Measurements from ENCODE around the gene INPP1.
A peak's percentile ranks its signal among the peaks of the same experiment; 100 is the strongest.
"Not testable (repeated sequence)": the region's sequence is repeated elsewhere in the genome, so short reads cannot be mapped to it uniquely, and the experiment has no call there.

Gene INPP1

DNA sequence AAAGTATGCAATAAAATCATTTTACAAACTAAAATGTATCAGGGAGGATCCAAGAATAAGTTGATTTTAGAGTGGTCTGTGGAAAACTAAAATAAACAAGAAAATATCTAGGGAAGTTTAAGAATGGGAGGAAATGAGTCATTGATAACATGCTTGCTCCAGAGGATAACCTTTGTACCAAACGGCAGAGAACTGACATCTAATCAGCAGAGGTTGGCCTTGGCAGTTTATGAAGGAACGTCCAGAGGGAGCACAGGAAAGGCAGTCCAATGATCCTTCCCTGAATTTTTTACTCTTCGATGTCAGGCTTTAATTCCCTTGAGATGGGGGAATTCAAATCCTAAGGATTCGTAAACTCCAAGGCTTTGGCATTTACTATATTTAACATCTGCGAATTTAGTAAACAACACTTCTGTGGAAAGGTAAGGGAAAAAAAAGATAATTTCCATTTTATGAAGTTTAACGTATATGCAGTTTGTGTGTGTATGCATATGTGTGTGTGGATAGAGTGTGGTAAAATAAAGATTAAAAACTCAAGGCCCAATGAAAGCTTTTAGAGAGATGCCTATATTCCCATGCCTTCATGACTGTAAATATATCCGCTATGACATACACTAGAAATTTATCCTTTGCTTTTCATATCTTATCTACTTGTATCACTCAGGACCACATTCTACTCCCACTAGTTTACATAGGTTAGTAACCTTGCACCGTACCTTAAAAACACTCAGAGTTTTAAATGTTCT lies 8.7 kb upstream of the INPP1 start:
- no peak for DNase-seq

DNA sequence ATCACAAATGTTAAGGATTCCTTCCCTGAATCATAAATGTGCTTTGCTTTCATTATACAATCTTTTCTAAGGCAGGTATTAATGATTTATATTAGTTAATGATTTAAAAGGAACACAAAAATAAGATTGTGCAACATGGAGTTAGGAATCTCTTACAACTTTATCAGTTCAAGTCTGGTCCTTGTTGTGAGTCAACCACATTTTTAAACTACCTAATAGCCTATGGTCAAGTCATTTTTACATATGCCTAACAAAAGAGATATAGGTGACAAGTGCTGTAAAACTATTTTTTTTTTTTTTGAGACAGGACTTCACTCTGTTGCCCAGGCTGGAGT lies 8.2 kb upstream of the INPP1 start:
- DNase-seq: no peak

DNA sequence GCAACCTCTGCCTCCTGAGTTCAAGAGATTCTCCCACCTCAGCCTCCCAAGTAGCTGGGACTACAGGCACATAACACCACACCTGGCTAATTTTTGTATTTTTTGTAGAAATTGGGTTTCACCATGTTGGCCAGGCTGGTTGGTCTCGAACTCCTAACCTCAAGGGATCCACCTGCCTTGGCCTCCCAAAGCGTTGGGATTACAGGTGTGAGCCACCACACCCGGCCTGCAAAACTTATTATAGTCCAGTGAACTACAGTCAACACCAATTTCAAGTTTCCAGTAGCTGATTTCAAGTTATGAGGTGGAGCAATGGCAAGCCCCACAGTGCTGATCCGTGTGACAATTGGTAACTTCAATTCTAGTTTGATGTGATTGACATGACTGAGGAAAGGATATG lies 7.8 kb upstream of the INPP1 start:
- not testable (repeated sequence) for DNase-seq

DNA sequence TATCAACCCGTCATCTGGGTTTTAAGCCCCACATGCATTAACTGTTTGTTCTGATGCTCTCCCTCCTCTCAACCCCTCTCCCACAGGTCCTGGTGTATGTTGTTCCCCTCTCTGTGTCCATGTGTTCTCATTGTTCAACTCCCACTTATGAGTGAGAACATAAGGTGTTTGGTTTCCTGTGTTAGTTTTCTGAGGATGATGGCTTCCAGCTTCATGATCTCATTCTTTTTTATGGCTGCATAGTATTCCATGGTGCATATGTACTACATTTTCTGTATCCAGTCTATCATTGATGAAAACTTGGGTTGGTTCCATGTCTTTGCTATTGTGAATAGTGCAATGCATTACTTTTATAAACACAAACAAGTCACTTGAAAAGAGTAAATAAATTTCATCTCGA lies 7.0 kb upstream of the INPP1 start:
- no peak for DNase-seq

DNA sequence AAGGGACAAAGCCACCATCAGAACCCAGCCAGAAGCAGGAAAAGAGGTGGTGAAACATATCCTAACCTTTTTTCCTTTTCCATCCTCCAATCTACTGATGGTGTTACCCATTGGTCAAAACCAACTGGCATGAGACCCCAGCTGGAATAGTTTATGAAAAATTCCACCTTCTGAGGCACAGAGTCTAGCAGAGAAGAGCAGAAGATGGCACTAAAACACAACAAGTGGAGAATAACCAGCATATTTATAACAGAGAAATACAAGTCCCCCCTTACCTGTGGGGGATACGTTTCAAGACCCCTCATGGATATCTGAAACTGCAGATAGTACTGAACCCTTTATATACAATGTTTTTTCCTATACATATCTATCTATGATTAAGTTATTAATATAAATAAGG lies 4.9 kb upstream of the INPP1 start:
- DNase-seq: no peak

DNA sequence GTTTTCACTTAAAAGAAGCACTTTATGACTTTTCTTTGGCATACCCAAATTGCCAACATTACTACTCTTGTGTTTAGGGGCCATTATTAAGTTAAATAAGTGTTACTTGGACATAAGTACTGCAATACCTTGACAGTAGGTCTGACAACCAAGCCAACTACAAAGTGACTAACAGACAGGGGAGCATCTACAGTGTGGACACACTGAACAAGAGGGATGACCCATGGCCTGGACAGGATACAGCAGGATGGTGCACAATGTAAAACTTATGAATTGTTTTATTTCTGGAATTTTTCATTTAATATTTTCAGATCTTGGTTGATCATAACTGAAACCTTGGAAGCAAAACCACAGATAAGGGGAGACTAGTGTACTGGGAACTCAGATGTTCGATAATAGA lies 4.0 kb upstream of the INPP1 start:
- DNase-seq: no peak

DNA sequence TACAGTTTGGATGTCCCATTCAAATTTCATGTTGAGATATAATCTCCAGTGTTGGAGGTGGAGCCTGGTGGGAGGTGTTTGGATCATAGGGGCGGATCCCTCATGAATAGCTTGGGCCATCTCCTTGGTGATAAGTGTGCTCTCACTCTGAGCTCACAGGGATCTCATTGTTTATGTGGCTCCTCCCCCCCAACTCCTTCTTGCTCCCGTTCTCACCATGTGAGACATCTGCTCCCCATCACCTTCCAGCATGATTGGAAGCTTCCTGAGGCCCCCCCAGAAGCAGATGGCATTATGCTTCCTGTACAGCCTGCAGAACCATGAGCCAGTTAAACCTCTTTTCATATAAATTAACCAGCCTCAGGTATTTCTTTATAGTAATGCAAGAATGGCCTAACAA lies 3.0 kb upstream of the INPP1 start:
- peak; percentile 51 for DNase-seq

DNA sequence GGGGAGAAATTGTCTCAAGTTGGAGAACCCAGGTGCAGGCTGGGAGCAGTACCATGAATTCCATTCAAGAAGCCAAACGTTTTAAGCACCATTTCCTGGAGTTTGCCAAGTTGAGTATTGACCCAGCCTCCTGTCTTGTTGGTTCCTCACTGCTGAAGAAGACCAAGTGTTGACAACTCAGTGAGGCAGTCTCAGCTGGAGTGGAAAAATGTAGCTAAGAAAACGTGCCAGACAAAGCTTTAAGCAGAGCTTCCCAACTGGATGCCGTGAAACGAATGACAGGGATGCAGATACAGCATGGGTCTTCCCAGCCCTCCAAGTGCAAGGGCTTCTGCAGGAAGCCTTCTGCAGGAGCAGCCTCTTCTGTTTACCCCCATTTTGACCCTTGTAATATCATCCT lies 778 bp upstream of the INPP1 start:
- no peak for DNase-seq

DNA sequence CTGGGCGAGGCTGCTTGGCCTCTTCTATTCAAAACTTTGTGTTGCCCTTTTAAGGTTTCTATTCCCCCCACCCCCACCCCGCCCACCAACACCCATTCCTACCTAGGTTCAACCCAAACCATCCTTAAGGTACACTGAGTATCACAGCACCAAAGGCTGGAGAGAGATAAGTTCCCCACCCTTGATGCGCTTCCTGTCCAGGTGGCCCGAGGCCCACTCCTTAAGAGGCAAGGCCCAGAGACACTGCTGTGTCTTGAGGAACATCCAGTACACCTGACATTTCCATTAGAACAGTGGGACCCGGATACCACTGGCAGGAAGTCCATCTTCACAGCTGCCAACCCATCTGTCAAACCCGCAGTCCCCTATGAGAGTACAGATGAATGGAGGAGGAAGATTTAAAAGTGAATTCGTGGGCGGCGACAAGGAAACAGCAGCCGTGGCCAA lies 277 bp upstream of the INPP1 start:
- no peak for DNase-seq

DNA sequence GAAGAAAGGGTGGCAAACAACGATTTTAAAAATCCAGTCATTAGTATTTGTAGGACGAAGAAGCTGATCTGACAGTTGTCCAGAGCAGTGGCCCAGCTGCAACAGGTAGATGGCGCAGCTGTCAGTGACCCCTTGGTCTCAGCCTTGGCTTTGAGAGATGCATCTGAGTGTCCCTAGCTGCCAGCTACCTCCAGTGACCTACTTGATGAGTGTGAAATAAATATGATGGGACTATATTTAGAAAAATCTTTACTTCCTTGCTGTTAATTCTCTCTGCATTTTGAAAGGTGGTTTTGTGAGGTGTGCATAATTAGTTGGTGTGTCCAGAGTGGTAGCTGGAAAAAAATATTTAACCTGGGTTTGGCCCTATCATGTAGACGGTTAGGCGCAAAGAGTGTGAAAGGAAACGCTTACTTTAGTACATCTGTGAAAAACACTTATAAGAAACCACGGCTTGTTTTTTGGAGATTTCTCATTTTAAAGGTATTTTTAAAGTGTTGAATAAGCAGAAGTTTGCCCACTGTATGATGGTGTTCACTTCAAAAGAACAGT lies 963 bp downstream of the INPP1 start:
- DNase-seq: peak; percentile 58

DNA sequence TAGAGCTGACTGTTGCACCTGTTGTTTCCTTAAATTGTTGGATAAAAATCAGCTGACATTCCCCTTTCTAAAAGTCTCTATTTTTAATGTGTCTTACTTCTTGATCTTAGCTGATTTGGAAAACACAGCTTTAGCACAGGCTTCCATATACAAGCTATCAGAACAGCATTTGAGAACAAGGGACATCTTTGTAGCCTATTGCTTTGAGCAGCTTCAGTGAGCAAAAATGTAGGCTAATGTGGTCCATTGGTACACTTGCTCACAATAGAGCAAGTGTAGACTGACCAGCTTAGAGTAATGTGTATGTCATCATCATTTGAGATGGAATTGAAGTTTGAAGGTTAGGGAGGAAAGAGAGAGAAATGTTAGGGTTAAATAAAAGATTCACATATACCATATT lies 7.0 kb downstream of the INPP1 start:
- no peak for DNase-seq

DNA sequence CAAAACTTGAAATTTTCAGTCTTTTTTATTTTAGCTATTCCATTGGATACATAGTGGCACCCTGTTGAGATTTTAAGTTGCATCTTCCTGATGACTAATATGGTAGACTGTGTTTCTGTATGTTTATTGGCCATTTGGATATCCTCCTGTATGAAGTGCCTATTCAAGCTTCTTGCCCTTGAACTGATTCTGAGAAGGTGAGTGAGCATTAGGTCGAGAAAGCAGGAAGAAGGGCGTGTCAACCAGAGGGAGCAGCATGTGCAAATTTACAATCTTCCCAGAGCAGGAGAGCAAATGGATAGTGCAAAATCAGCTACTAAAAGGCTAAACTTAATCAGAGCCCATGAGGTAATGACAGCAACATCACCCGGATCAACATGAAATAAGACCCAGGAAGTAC lies 8.6 kb downstream of the INPP1 start:
- no peak for DNase-seq

DNA sequence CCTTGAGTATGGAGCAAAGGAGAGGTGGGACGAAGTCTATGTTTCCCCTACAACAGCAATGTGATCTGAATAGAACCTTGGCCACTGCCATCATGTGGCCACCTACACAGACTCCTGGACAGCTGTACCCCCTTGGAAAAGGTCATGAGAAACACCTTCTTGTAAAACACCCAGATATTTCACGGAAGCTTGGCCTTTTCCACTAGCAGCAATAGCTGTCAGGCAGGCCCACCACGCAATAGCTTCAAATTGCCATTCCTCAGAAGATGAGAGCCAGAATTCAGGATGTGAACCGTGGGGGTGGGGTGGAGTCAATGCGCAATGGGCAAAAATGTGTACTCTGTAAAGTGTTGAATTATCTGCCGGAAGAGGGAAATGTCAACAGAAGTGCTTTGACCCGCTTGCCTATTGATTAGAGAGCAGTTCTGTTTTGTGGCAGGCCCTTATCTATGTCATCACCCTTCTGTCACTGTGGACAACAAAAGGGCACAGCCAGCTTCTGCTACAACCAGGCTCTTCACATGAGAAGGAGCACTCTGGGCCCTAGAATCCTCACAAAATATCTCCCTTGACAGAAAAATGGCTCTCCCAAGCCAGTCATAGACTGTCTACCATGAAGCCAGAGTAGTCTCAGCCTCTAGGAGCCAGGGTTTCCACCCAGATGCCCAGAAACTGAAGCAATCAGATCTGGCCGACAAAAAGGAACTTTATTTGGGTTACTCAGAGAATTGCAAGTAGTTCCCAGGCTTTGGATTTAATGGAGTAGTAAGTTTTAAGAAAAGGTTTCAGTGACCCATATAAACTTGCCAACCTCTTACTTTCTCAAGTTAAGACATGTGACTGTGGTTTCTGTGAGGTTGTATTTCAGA lies 9.5 kb downstream of the INPP1 start:
- DNase-seq: peak; percentile 65

DNA sequence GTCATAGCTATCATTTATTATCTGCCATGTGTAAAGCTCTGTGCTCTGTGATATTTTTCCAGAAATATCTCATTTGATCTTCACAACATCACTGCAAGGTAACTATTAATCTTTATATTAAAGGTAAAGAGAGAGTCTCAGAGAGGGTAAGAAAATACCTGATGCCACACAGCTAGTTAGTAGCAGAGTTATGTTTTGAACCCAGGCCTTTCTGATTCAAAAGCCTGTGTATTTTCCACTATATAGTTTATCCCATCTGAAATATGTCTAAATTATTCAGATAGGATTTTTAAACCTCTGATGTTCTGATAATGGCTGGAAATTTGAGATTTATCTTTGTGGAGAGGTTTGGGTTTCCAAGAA lies 10.1 kb downstream of the INPP1 start:
- DNase-seq: no peak

DNA sequence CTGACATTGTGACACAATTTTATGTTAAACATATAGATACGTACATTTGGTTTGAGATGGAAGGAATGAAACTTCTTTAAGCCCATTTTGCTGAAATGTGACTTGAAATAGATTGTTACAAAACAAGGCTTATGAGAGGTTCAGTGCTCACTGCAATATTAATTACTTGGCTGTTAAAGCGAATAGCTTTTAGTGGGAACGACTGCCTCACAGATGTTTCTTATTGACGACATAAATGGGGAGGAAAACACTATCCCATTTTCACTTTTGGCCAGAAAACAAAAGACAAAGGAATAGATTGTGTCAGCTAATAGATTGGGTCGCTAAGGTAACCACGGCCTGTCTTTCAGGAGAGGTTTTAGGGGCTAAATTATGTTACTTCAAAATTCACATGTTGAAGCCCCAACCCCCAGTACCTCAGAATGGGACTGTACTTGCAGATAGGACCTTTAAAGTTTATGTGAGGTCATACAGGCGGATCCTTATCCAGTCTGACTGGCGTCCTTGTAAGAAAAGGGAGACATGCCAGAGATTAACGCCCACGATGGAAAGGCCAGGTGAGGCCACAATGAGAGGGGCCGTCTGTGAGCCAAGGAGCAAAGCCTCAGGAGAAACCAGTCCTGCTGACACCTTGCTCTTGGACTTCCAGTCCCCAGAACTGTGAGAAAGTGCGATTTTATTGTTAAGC lies 10.8 kb downstream of the INPP1 start:
- no peak for DNase-seq

DNA sequence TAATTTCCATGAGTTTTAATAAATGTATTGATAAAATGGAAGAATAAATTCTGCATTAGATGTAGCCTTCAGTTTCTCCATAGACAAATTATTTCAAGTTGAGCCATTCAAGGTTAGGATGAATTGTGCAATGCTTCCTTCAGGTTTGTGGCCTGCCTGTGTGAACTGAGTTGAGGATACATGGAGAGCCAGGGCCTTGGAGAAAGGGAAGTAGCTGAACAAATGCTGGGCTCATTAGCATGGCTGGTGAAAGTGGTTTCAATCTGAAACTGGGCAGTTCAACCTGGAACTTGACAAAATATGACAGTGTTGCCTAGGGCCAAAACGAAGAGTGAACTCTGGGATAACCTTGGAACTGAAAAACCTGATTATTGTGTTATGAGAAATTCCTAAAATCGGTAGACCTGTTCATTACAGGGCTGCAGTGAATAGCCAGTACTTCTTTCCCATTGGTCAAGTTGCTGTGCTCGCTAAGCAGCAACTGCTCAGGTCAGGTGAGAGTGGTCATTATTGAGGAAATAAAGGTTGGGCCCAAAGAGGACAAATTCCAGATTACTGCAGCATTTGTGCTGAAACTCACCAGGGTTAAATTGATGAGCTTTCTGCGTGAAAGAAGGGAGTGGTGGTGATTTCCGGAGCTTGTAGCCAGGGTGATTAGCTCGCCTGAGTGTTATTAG lies 12.7 kb downstream of the INPP1 start:
- DNase-seq: no peak

DNA sequence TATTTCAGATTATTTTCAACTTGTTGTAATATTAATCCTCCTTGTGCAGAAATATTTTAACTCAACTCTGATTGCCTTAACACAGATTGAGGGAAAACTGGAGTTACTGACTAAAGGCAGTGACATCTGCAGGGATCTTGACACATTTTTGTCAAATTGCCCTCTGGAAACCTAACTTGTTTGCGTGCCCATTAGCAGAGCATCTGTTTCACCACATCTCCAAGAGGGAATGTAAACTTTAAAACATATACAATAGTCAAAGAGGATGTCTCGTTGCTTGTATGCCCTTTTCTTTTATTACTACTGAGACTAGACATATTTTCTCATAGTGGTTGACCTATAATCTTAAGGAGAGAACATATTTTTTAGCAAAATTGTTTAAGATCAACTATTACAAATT lies 14.2 kb downstream of the INPP1 start:
- no peak for DNase-seq

DNA sequence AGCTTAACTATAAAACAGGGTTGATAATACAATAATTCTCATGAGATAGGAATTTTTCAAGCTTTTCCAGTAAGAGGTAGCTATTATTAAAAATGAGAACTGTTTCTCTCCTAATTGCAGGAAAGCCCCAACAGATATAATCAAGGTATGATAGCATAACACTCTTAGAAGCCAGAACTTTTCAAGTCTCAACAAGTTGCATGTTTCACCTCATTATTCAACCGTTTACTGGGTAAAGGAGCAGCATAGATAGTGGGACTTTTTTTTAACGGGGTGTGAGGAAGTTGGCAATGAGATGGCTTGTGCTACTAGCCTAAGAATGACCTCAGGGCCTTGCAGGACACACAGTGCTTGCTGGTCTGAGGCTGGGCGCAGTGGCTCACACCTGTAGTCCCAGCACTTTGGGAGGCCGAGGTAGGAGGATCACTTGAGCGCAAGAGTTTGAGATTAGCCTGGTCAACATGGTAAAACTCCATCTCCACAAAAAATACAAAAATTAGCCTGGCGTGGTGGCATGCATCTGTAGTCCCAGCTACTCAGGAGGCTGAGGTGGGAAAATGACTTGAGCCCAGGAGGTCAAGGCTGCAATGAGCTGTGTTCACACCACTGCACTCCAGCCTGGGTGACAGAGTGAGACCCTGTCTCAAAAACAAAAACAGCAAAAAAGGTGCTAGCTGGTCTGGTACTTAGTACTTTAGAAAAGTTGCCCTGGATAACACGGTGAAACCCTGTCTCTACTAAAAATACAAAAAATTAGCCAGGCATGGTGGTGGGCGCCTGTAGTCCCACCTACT lies 15.5 kb downstream of the INPP1 start:
- DNase-seq: not testable (repeated sequence)

DNA sequence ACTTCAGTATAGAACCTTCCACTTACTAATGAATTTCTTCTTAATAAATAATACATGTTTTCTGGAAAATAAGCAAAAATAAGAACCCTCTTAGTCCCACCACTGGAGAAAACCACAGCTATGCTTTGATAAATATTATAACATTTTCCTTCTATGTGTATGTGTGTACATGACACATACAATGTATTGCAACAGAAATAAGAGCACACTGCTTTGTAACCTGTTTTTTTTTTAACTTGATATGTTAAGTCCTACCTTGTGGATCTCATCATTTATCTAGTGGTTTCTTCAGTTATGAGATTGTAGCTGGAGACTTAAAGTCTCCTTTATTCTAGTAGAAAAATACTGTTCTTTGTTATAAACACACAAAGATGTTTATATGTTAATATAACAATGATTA lies 17.2 kb downstream of the INPP1 start:
- no peak for DNase-seq

DNA sequence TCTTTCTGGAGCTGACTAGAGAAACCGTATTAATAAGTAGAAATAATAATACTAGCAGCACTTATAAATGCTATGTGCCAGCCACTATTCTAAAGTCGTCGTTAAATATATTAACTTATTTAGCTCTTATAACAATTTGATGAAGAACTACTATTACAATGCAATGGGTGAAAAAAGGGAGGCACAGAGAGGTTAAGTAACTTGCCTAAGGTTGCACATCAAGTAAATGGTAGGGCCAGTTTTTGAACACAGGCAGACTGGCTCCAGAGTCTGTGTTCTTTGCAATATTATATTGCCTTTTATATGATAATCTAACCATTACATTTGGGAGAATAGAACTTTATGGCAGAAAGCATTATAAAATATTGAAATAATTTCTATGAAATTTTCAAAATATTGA lies 17.6 kb downstream of the INPP1 start:
- DNase-seq: no peak

DNA sequence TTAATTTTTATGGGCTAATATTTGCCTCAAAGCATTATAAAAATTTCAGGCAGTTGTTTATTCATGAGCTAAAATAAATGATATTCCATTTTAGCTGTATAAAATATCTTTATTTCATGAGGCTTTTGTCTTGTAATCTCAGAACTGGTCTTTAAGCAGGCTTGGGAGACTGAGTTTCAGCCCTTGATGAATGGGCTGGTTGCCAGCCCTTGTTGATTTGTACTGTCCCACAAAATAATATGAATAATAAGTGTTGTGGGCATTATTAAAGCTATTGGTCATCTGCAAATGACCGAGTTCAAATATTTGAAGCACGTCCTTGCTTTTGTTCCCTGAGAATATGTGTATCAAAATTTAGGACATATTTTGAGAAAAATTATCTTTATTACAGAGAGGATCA lies 18.2 kb downstream of the INPP1 start:
- no peak for DNase-seq

DNA sequence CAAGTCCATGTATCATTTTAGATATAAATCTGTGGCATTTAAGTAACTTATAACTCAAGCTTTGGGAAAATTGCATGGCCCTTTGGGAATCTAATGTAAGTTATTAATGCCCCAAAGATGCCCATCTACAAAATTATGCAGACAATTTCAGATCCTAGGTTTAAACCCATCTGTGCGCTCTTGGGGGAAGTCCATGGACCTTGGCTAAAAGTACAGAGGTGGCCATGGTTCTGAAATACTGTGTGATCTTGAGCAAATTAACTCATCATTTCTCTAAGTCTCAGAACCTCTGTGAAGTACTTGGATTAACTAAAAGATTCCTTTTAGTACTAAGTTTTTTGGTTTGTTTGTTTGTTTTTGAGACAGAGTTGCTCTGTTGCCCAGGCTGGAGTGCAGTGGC lies 19.5 kb downstream of the INPP1 start:
- DNase-seq: no peak

Data from NCI-H345 (cell line).